Activated CD8-positive, alpha-beta T cell treated with anti-CD3 and anti-CD28 coated beads, Interleukin-2, amount 10 ng/mL, durations not matched to agents 7 days and 5 days (primary cell): ENCODE measurements around the gene HGFAC. TPM values are rescaled to one million over a fixed set of nuclear protein-coding genes. Genes with fewer than 3 reads are reported as not detected.
A peak's percentile ranks its signal among the peaks of the same experiment; 100 is the strongest.

ENCODE experiments used
- ATAC-seq: fragments of 150-1000 bp; cut with Tn5 transposase; one replicate; pipeline ENCODE4 v1.10.0; 2021; ENCODE audit warnings: moderate library complexity
- CTCF ChIA-PET: fragments of 350-600 bp; sonication (Branson Sonifier 250); formaldehyde crosslinking; loops from one replicate; lab custom pipeline; 2021; ENCODE audit warnings: antibody characterized with exemption; lab: Charles Lee
- POLR2A ChIA-PET: fragments of 350-600 bp; sonication (Branson Sonifier 250); formaldehyde crosslinking; loops from one replicate; lab custom pipeline; 2021; ENCODE audit warnings: antibody characterized with exemption; lab: Charles Lee
- DNase-seq: peaks from one replicate; pipeline ENCODE4 v3.0.0-alpha.2; 2020
- H3K27ac Mint-ChIP-seq: one replicate; pipeline ENCODE4 v1.8.0; 2021; ENCODE audit warnings: mild to moderate bottlenecking, mixed read lengths
- H3K27me3 Mint-ChIP-seq: one replicate; pipeline ENCODE4 v1.8.0; 2021; ENCODE audit warnings: low read depth, mixed read lengths
- H3K36me3 Mint-ChIP-seq: one replicate; pipeline ENCODE4 v1.8.0; 2021; ENCODE audit warnings: low read depth, mixed read lengths
- H3K4me1 Mint-ChIP-seq: one replicate; pipeline ENCODE4 v1.8.0; 2021; ENCODE audit warnings: low read depth, mixed read lengths
- H3K4me3 Mint-ChIP-seq: one replicate; pipeline ENCODE4 v1.8.0; 2021; ENCODE audit warnings: mild to moderate bottlenecking, mixed read lengths
- H3K9me3 Mint-ChIP-seq: one replicate; pipeline ENCODE4 v1.8.0; 2022; ENCODE audit warnings: mixed read lengths; ENCODE audit not compliant: insufficient read depth
- total RNA-seq, 2 experiments: library from RNA; stranded (reverse); gene quantifications; one replicate each; pipeline ENCODE4 v1.2.3, GENCODE V29; 2021

HGFAC gene
- total RNA-seq, 2 experiments from 2014 or later, result not detected

GRCh38 chr4:3413217-3413671, 28.5 kb upstream of the HGFAC start:
- Mint-ChIP-seq H3K27me3 (no peaks in the 10 kb centered on the region), H3K4me3 (no peak overlapping the region), H3K9me3 (no peaks in the 10 kb centered on the region), H3K27ac (no peak overlapping the region), H3K4me1 (no peaks in the 10 kb centered on the region), H3K36me3 (no peaks in the 10 kb centered on the region)
- no peak for ATAC-seq
- ChIA-PET CTCF (no interaction called here), POLR2A (no interaction called here)
- DNase-seq, result no peak

GRCh38 chr4:3413675-3414420, 27.9 kb upstream of the HGFAC start:
- no peaks in the 10 kb centered on the region for H3K4me1 Mint-ChIP-seq
- no peaks in the 10 kb centered on the region for H3K9me3 Mint-ChIP-seq
- ChIA-PET CTCF (no interaction called here), POLR2A (no interaction called here)
- no peak for DNase-seq
- H3K4me3 Mint-ChIP-seq, result no peak overlapping the region
- no peaks in the 10 kb centered on the region for H3K27me3 Mint-ChIP-seq
- no peaks in the 10 kb centered on the region for H3K36me3 Mint-ChIP-seq
- no peak overlapping the region for H3K27ac Mint-ChIP-seq
- no peak for ATAC-seq

- ChIA-PET POLR2A (no interaction called here), CTCF (no interaction called here)
- no peaks in the 10 kb centered on the region for H3K9me3 Mint-ChIP-seq
- no peaks in the 10 kb centered on the region for H3K27me3 Mint-ChIP-seq
- no peak overlapping the region for H3K27ac Mint-ChIP-seq
- DNase-seq (no peak), ATAC-seq (no peak)
- no peaks in the 10 kb centered on the region for H3K36me3 Mint-ChIP-seq
- H3K4me1 Mint-ChIP-seq, result no peaks in the 10 kb centered on the region
- H3K4me3 Mint-ChIP-seq, result no peak overlapping the region
These were observed 27.1 kb upstream of the HGFAC start for GRCh38 chr4:3414421-3415279.

- H3K9me3 Mint-ChIP-seq, result no peaks in the 10 kb centered on the region
- POLR2A ChIA-PET, result no interaction called here
- CTCF ChIA-PET, result no interaction called here
These were observed 26.2 kb upstream of the HGFAC start for GRCh38 chr4:3415471-3416141.

GRCh38 chr4:3416270-3416669, 25.5 kb upstream of the HGFAC start:
- no peaks in the 10 kb centered on the region for H3K27me3 Mint-ChIP-seq
- H3K9me3 Mint-ChIP-seq, result no peaks in the 10 kb centered on the region
- CTCF ChIA-PET, result no interaction called here

More at GRCh38 chr4:3415471-3416141, 26.2 kb upstream of the HGFAC start:
- Mint-ChIP-seq H3K27ac (no peak overlapping the region), H3K4me1 (no peaks in the 10 kb centered on the region), H3K36me3 (no peaks in the 10 kb centered on the region), H3K27me3 (no peaks in the 10 kb centered on the region), H3K4me3 (no peak overlapping the region)
- ATAC-seq (no peak), DNase-seq (no peak)

GRCh38 chr4:3416821-3417221, 24.9 kb upstream of the HGFAC start:
- no peak for ATAC-seq
- CTCF ChIA-PET, result no interaction called here

More at GRCh38 chr4:3416270-3416669, 25.5 kb upstream of the HGFAC start:
- H3K36me3 Mint-ChIP-seq, result no peaks in the 10 kb centered on the region
- DNase-seq, result no peak
- no peak for ATAC-seq
- no peaks in the 10 kb centered on the region for H3K4me1 Mint-ChIP-seq
- no peak overlapping the region for H3K4me3 Mint-ChIP-seq
- H3K27ac Mint-ChIP-seq, result no peak overlapping the region
- POLR2A ChIA-PET, result no interaction called here

GRCh38 chr4:3417448-3417847, 24.3 kb upstream of the HGFAC start:
- CTCF ChIA-PET, result no interaction called here
- Mint-ChIP-seq H3K36me3 (no peaks in the 10 kb centered on the region), H3K4me1 (no peaks in the 10 kb centered on the region), H3K27ac (no peak overlapping the region), H3K4me3 (no peak overlapping the region), H3K27me3 (no peaks in the 10 kb centered on the region), H3K9me3 (no peaks in the 10 kb centered on the region)
- no peak for DNase-seq
- POLR2A ChIA-PET, result no interaction called here
- no peak for ATAC-seq

More at GRCh38 chr4:3416821-3417221, 24.9 kb upstream of the HGFAC start:
- H3K9me3 Mint-ChIP-seq, result no peaks in the 10 kb centered on the region
- no peaks in the 10 kb centered on the region for H3K36me3 Mint-ChIP-seq
- POLR2A ChIA-PET, result no interaction called here
- H3K4me1 Mint-ChIP-seq, result no peaks in the 10 kb centered on the region
- H3K27ac Mint-ChIP-seq, result no peak overlapping the region
- H3K27me3 Mint-ChIP-seq, result no peaks in the 10 kb centered on the region
- H3K4me3 Mint-ChIP-seq, result no peak overlapping the region
- no peak for DNase-seq

- Mint-ChIP-seq H3K4me3 (no peak overlapping the region), H3K36me3 (no peaks in the 10 kb centered on the region), H3K9me3 (no peaks in the 10 kb centered on the region), H3K27me3 (no peaks in the 10 kb centered on the region), H3K4me1 (no peaks in the 10 kb centered on the region), H3K27ac (no peak overlapping the region)
- POLR2A ChIA-PET, result no interaction called here
- DNase-seq (no peak), ATAC-seq (peak; percentile 17)
- CTCF ChIA-PET, result no interaction called here
These were observed 23.6 kb upstream of the HGFAC start for GRCh38 chr4:3418029-3418762.

- ATAC-seq, result no peak
These were observed 21.7 kb upstream of the HGFAC start for GRCh38 chr4:3419836-3420605.

GRCh38 chr4:3420606-3420955, 21.2 kb upstream of the HGFAC start:
- ChIA-PET CTCF (no interaction called here), POLR2A (no interaction called here)
- Mint-ChIP-seq H3K4me3 (no peak overlapping the region), H3K27ac (no peak overlapping the region), H3K9me3 (no peaks in the 10 kb centered on the region), H3K36me3 (no peaks in the 10 kb centered on the region), H3K4me1 (no peaks in the 10 kb centered on the region), H3K27me3 (no peaks in the 10 kb centered on the region)
- no peak for DNase-seq
- no peak for ATAC-seq

More at GRCh38 chr4:3419836-3420605, 21.7 kb upstream of the HGFAC start:
- DNase-seq, result no peak
- Mint-ChIP-seq H3K27me3 (no peaks in the 10 kb centered on the region), H3K9me3 (no peaks in the 10 kb centered on the region), H3K4me1 (no peaks in the 10 kb centered on the region), H3K36me3 (no peaks in the 10 kb centered on the region), H3K27ac (no peak overlapping the region), H3K4me3 (no peak overlapping the region)
- POLR2A ChIA-PET, result no interaction called here
- CTCF ChIA-PET, result no interaction called here

- Mint-ChIP-seq H3K9me3 (no peaks in the 10 kb centered on the region), H3K4me1 (no peaks in the 10 kb centered on the region), H3K27ac (no peak overlapping the region), H3K27me3 (no peaks in the 10 kb centered on the region), H3K36me3 (no peaks in the 10 kb centered on the region), H3K4me3 (no peak overlapping the region)
- POLR2A ChIA-PET, result no interaction called here
- CTCF ChIA-PET, result no interaction called here
- ATAC-seq (no peak), DNase-seq (no peak)
These were observed 20.8 kb upstream of the HGFAC start for GRCh38 chr4:3420956-3421355.
